ENCODE measurements around the gene PRKCE.

GRCh38 chr2:46161911-46162310, 510.4 kb downstream of the PRKCE start:
- TF ChIP-seq CTCF (IDR thresholded peaks at IDR 0.05; ENCODE audit: low read depth, low read length, missing input control) (no peak), ATF3 (IDR thresholded peaks at IDR 0.05) (no peak), SP1 (IDR thresholded peaks at IDR 0.05) (no peak)

Data from liver (tissue), 3 donors.